OCI-LY1 (cell line): ENCODE measurements around the gene COTL1.
A peak's percentile ranks its signal among the peaks of the same experiment; 100 is the strongest.

Experiments
- H2AFZ ChIP-seq: fragments of 200-600 bp; sonication (generic), shearing (Covaris generic); 2 replicates; pipeline ENCODE4 v1.6.0; 2014; ENCODE audit warnings: antibody characterized with exemption, mild to moderate bottlenecking, low read length
- H3F3A ChIP-seq: fragments of 200-600 bp; sonication (generic), shearing (Covaris generic); 2 replicates; pipeline ENCODE4 v1.6.0; 2014; ENCODE audit warnings: mild to moderate bottlenecking, antibody characterized with exemption, low read length, moderate library complexity; ENCODE audit not compliant: insufficient read depth
- H3K27ac ChIP-seq: fragments of 200-600 bp; sonication (generic); 2 replicates; pipeline ENCODE4 v1.5.1; 2014; ENCODE audit warnings: low read length, mixed run types, mild to moderate bottlenecking, low read depth; ENCODE audit not compliant: poor library complexity, severe bottlenecking
- H3K27me3 ChIP-seq: fragments of 200-600 bp; sonication (generic); 2 replicates; pipeline ENCODE4 v1.6.0; 2014; ENCODE audit warnings: antibody characterized with exemption, mild to moderate bottlenecking, low read length, moderate library complexity; ENCODE audit not compliant: insufficient read depth
- H3K36me3 ChIP-seq: fragments of 200-600 bp; sonication (generic); 2 replicates; pipeline ENCODE4 v1.6.1; 2014; ENCODE audit warnings: mild to moderate bottlenecking, antibody characterized with exemption, low read length, moderate library complexity, mixed read lengths; ENCODE audit not compliant: insufficient read depth
- H3K4me1 ChIP-seq: fragments of 200-600 bp; sonication (generic); 2 replicates; pipeline ENCODE4 v1.5.1; 2014; ENCODE audit warnings: mild to moderate bottlenecking, low read length, moderate library complexity; ENCODE audit not compliant: insufficient read depth, severe bottlenecking
- H3K4me2 ChIP-seq: fragments of 200-600 bp; sonication (generic), shearing (Covaris generic); 2 replicates; pipeline ENCODE4 v1.6.1; 2014; ENCODE audit warnings: low read length
- H3K4me3 ChIP-seq: fragments of 200-600 bp; sonication (generic); 2 replicates; pipeline ENCODE4 v1.5.1; 2014; ENCODE audit warnings: low read length, low read depth, mild to moderate bottlenecking, mixed read lengths; ENCODE audit not compliant: poor library complexity, severe bottlenecking
- H3K79me2 ChIP-seq: fragments of 200-600 bp; shearing (Covaris generic); 2 replicates; pipeline ENCODE4 v1.6.1; 2016; ENCODE audit warnings: mixed run types, low read length, mixed read lengths; ENCODE audit not compliant: insufficient read depth
- H3K9ac ChIP-seq: fragments of 200-600 bp; sonication (generic), shearing (Covaris generic); 2 replicates; pipeline ENCODE4 v1.6.1; 2014; ENCODE audit warnings: mild to moderate bottlenecking, low read length, mixed read lengths
- H3K9me2 ChIP-seq: fragments of 200-600 bp; sonication (generic), shearing (Covaris generic); 2 replicates; pipeline ENCODE4 v1.6.1; 2014; ENCODE audit warnings: low read depth, mild to moderate bottlenecking, low read length, mixed read lengths
- H3K9me3 ChIP-seq: fragments of 200-600 bp; shearing (Covaris generic); 2 replicates; pipeline ENCODE4 v1.6.1; 2014; ENCODE audit warnings: low read length, mixed read lengths
- H4K20me1 ChIP-seq: fragments of 200-600 bp; sonication (generic), shearing (Covaris generic); 2 replicates; pipeline ENCODE4 v1.6.0; 2016; ENCODE audit warnings: mild to moderate bottlenecking, low read length; ENCODE audit not compliant: insufficient read depth
- EZH2 ChIP-seq: fragments of 200-600 bp; sonication (generic), shearing (Covaris generic); IDR thresholded peaks from 2 replicates; pipeline ENCODE4 v1.8.0; 2017; ENCODE audit warnings: borderline replicate concordance, mixed run types, mild to moderate bottlenecking, antibody characterized with exemption, low read length, moderate library complexity, mixed read lengths
- TF ChIP-seq, protein P1 (sequence below): fragments of 200-600 bp; sonication (generic), shearing (Covaris generic); IDR thresholded peaks from 2 replicates; pipeline ENCODE4 v1.5.1; 2017; ENCODE audit warnings: mild to moderate bottlenecking, antibody characterized with exemption, low read length, moderate library complexity, mixed read lengths

COTL1 gene

DNA sequence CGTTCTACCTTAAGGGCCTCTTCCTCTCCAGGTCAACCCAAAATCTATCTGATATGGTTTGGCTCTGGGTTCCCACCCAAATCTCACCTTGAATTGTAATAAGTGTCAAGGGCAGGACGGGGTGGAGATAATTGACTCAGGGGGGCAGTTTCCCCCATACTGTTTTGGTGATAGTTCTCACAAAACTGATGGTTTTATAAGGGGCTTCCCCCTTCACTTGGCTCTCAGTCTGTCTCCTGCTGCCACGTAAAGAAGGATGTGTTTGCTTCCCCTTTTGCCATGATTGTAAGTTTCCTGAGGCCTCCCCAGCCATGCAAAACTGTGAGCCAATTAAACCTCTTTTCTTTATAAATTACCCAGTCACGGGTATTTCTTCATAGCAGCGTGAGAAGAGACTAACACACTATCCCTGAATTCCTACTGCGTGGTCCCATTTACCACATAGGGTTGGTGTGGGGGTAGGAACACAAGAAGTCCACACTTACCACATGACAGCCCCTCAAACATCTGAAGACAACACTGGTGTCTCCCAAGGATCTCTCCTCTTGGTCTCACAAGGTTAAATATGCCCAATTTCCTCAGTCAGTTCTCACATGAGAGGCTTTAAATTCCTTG lies 8.2 kb downstream of the COTL1 start:
- Histone ChIP-seq H2AFZ (no peak overlapping the region), H3K27me3 (no peaks in the 10 kb centered on the region), H3K9me2 (no peaks in the 10 kb centered on the region), H3K4me3 (peak overlapping the region; percentile 0), H3K36me3 (peaks cover 79% of the 10 kb centered on the region), H3K9ac (no peak overlapping the region; the same call in 1 of the 2 replicates), H3K9me3 (no peaks in the 10 kb centered on the region), H3K4me2 (peak overlapping the region; percentile 42; the same call in 1 of the 2 replicates), H3K79me2 (peaks cover 76% of the 10 kb centered on the region), H3K27ac (peak overlapping the region; percentile 71), H4K20me1 (no peaks in the 10 kb centered on the region), H3K4me1 (peaks cover 65% of the 10 kb centered on the region), H3F3A (no peaks in the 10 kb centered on the region)
- TF ChIP-seq, protein P1, sequence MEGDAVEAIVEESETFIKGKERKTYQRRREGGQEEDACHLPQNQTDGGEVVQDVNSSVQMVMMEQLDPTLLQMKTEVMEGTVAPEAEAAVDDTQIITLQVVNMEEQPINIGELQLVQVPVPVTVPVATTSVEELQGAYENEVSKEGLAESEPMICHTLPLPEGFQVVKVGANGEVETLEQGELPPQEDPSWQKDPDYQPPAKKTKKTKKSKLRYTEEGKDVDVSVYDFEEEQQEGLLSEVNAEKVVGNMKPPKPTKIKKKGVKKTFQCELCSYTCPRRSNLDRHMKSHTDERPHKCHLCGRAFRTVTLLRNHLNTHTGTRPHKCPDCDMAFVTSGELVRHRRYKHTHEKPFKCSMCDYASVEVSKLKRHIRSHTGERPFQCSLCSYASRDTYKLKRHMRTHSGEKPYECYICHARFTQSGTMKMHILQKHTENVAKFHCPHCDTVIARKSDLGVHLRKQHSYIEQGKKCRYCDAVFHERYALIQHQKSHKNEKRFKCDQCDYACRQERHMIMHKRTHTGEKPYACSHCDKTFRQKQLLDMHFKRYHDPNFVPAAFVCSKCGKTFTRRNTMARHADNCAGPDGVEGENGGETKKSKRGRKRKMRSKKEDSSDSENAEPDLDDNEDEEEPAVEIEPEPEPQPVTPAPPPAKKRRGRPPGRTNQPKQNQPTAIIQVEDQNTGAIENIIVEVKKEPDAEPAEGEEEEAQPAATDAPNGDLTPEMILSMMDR, result no peak
- TF ChIP-seq EZH2, result no peak

DNA sequence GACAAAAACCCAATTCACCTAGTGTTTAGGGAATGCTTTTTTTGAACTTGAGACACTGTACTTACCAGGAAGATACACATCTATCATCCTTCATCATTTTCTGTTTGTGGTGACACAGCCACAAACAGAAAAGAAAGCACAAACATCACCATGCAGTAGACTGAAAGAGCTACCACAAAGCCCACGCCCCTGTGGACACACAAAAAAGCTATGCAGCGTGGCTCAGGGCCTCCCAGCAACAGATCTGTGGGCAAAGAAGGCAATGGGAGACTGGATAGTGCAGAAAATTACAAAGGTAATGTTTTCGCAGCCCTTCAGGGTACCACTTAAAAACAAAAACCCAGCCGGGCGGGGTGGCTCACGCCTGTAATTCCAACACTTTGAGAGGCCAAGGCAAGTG lies 9.6 kb downstream of the COTL1 start:
- Histone ChIP-seq H3K36me3 (peaks cover 67% of the 10 kb centered on the region), H2AFZ (no peak overlapping the region), H3K79me2 (peaks cover 70% of the 10 kb centered on the region), H3K27me3 (no peaks in the 10 kb centered on the region), H3K9me3 (no peaks in the 10 kb centered on the region), H3K27ac (peak overlapping the region; percentile 71), H3K9ac (peak overlapping the region; percentile 14; the same call in 1 of the 2 replicates), H3K4me2 (peak overlapping the region; percentile 42), H3K4me1 (peaks cover 77% of the 10 kb centered on the region), H3K9me2 (no peaks in the 10 kb centered on the region), H4K20me1 (no peaks in the 10 kb centered on the region), H3K4me3 (no peak overlapping the region), H3F3A (no peaks in the 10 kb centered on the region)
- TF ChIP-seq EZH2, result no peak
- TF ChIP-seq, protein P1, result no peak

DNA sequence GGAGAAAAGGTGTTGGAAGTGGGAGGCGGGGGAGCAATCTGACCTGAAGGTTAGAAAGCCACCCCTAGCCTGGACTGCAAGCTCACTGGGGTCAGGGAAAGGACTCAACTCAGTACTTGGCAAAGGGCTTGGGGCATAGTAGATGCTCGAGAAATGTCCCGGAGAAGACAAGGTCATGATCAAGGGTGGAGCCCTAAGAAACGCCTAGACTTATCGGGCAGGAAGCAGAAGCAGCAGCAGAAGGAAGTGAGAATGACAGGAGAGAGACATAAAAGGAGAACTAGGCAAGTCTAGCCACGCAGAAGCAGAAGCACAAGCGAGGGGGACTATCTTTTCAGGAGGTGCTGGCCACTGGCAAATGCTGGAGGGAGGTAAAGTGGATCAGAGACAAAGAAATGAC lies 10.2 kb downstream of the COTL1 start:
- no peaks in the 10 kb centered on the region for H3K9me3 ChIP-seq
- no peaks in the 10 kb centered on the region for H3F3A ChIP-seq
- peak overlapping the region; percentile 42 for H3K4me2 ChIP-seq
- H3K27me3 ChIP-seq, result no peaks in the 10 kb centered on the region
- no peak overlapping the region for H2AFZ ChIP-seq
- H4K20me1 ChIP-seq, result no peaks in the 10 kb centered on the region
- peaks cover 83% of the 10 kb centered on the region for H3K4me1 ChIP-seq
- peaks cover 64% of the 10 kb centered on the region for H3K36me3 ChIP-seq
- peak overlapping the region; percentile 71 for H3K27ac ChIP-seq
- peak overlapping the region; percentile 13; the same call in 1 of the 2 replicates for H3K9ac ChIP-seq
- H3K79me2 ChIP-seq, result peaks cover 68% of the 10 kb centered on the region
- peak overlapping the region; percentile 10 for H3K4me3 ChIP-seq
- TF ChIP-seq, protein P1, result no peak
- TF ChIP-seq EZH2, result no peak
- H3K9me2 ChIP-seq, result no peaks in the 10 kb centered on the region
